Stimulated activated CD8-positive, alpha-beta memory T cell treated with anti-CD3 and anti-CD28 coated beads, Interleukin-15, amount 100 ng/mL, for 24 hours (primary cell): ENCODE results near the gene IZUMO1.
"Not testable (repeated sequence)": the region's sequence is repeated elsewhere in the genome, so short reads cannot be mapped to it uniquely, and the experiment has no call there.

Experiments
- DNase-seq: peaks from one replicate; pipeline ENCODE4 v3.0.0-alpha.2; 2020; ENCODE audit warnings: low read depth

IZUMO1 gene

GRCh38 chr19:48737360-48737998 lies 9.2 kb downstream of the IZUMO1 start:
- DNase-seq, result no peak

- DNase-seq, result no peak
These were observed 11.6 kb downstream of the IZUMO1 start for GRCh38 chr19:48735031-48735615.

- DNase-seq, result no peak
These were observed 12.1 kb downstream of the IZUMO1 start for GRCh38 chr19:48734625-48735024.

GRCh38 chr19:48731452-48731851 lies 15.3 kb downstream of the IZUMO1 start:
- no peak for DNase-seq

GRCh38 chr19:48728911-48729664 lies 17.6 kb downstream of the IZUMO1 start:
- no peak for DNase-seq

- no peak for DNase-seq
These were observed 20.2 kb downstream of the IZUMO1 start for GRCh38 chr19:48726556-48726955.

- DNase-seq, result no peak
These were observed 21.6 kb downstream of the IZUMO1 start for GRCh38 chr19:48724796-48725753.

GRCh38 chr19:48722196-48722708 lies 24.5 kb downstream of the IZUMO1 start:
- DNase-seq, result no peak

- peak; percentile 65 for DNase-seq
These were observed 26.0 kb downstream of the IZUMO1 start for GRCh38 chr19:48720613-48721296.

GRCh38 chr19:48720251-48720612 lies 26.5 kb downstream of the IZUMO1 start:
- no peak for DNase-seq

- DNase-seq, result no peak
These were observed 27.2 kb downstream of the IZUMO1 start, which contains the start of gene MAMSTR for GRCh38 chr19:48719263-48720171. TSS of gene MAMSTR (minus strand) at chr19:48719725. CDS start at chr19:48719031, 694 bp downstream.

- DNase-seq, result no peak
These were observed 27.9 kb downstream of the IZUMO1 start for GRCh38 chr19:48718711-48719231.

GRCh38 chr19:48718106-48718505 lies 28.6 kb downstream of the IZUMO1 start:
- DNase-seq, result not testable (repeated sequence)

- DNase-seq, result no peak
These were observed 30.0 kb downstream of the IZUMO1 start for GRCh38 chr19:48716562-48717291.

- DNase-seq, result no peak
These were observed 31.0 kb downstream of the IZUMO1 start for GRCh38 chr19:48715681-48716171.

- DNase-seq, result no peak
These were observed 31.7 kb downstream of the IZUMO1 start for GRCh38 chr19:48714759-48715675.

- DNase-seq, result peak; percentile 85
These were observed 32.6 kb downstream of the IZUMO1 start for GRCh38 chr19:48713864-48714755.
